GDM1 (cell line): Measurements from ENCODE around the gene PIP4K2A.

ENCODE experiments used
- DNase-seq: peaks from one replicate; lab custom pipeline; 2025; lab: John Stamatoyannopoulos, UW

PIP4K2A gene

DNA sequence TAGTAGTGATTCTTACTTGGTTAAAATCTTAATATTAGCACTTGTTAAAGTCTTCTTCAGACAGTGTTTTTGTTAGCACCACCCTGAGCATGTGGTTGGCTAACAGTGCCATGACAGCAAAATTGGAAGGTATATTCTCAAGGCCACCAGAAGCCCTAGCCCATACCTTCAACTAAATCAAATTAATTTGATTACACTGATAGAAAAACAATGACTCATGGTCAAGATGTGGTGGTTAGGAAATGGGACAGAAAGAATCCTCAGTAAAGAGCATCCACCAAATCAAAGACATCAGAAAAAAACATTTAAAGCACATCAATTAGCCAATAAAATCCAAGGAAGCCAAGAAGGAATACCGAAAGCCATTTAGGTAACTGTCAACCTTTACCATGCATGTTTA, 75.5 kb downstream of the PIP4K2A start:
- no peak for DNase-seq

DNA sequence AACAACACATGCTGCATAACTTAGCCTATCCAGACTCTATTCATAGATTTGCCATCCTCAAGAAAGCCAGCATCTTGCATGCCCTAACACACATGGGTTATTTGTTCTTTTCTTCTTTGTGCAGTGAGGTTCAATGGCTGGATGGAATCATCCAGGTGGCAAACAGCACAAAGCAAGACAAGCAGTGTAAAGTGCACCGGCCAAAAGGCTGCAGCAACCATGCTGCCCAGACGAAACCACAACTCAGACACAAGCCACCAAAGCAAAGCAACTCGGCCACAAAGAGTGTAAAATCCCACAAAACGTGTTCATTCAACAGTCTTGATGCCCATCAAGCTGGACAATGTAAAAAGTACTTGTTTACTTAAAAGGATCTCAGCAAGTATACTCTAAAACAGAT, 76.9 kb downstream of the PIP4K2A start:
- DNase-seq = no peak

DNA sequence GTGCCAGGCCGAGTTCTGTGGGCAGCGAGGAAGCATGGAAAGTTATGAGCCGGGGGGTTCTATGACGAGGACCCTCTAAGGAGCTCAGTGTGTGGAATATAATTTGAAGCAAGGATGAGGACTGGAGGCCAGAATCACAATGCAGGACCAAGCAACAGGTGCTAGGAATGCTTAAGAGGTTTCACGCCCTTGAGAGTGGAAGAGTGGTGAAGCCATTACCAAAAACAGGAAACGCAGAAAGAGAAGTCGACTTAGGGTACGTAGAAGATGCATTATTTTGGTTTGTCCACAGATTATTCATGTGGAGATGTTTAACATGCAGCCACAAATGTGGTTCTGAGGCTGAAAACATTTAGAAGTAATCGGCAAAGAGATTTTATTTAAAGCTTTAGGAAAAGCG, 78.7 kb downstream of the PIP4K2A start:
- DNase-seq = no peak

DNA sequence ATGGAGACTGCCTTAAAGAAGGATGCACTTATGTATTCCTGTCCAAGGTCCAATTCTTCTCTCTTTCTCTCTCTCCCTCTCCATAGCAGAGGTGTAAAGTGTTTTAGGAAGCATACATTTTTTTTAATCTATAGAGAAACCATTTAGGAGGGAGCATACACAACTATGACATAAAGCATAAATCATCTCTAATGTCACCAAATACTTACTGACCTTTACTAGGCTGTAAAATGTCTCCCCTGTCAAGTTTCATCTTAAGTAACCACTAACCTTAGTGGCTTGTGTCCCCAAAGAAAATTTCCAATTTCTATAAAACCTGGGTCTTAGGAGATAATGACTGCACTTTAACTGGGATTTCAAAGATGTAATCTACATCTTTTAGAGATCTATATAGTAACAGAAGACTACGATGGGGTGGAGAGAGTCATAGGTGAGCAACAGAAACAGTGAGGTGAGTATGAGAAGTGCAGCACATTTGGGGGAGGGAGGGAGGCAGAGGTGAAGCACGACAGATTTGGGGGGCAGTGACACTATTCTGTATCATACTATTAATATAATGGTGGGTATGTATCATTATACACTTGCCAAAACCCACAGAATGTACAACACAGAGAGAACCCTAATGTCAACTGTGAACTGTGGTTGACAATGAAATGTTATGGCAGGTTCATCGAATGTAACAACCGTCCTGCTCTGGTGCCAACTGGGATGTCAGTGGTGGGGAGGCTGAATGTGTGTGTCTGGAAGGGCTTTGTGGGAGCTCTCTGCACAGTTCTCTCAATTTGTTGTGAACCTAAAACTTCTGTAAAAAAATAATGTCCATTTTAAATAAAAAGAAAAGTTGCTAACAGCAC, 79.5 kb downstream of the PIP4K2A start:
- no peak for DNase-seq

DNA sequence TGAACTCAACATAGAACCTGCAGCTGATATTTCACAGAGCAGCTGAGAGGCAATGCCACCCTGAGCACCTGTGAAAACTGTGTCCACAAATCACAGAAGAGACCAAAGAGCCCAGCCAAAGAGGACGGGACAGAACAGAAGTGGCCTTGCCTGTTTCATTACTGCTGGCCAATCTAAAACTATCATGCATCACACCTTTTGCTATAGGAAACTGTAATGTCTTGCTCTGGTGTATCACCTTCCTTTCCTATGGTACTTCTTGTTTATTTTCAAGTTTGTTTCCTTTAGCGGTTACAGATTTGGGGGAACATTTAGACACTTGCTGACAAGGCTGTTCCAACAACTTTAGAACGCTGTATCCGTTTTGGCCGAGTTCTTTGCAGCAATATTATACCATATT, 80.3 kb downstream of the PIP4K2A start:
- DNase-seq = no peak

DNA sequence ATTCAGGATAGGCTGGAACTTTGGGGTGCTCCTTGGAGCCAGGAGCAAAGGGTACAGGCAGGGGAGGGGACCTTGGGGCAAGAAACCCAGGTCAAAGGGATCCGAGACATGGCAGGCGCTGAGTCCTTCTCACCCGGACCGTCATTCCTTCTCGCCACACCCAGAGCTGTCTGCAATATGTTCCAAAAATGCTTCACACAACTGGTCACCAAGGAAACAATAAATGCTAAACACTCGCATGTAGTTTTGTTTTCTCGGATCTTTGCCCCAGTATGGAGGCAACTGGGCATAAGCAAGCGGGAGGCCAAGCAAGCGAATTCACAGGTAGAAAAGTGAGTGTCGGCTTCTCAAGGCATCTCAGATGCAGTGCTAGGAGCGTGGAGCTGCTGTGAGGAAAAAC, 80.8 kb downstream of the PIP4K2A start:
- no peak for DNase-seq

DNA sequence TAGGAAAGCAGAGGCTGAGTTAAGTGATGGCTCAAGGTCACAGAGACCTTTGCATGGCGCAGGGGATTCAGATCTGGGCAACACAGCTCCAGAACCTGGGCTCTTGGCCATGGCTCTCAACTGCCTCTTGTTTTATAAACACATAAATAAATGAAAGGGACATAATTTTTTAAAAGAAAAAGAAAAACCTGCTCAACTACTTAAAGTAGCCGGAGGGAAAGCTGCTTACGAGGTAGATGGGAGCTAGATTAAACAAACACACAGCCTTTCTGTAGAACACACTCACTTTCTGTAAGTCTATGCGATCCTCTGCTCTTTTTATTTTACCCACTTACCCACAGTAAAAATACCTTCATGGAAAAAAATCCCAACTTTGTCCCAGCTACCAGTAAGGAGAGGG, 81.3 kb downstream of the PIP4K2A start:
- no peak for DNase-seq

DNA sequence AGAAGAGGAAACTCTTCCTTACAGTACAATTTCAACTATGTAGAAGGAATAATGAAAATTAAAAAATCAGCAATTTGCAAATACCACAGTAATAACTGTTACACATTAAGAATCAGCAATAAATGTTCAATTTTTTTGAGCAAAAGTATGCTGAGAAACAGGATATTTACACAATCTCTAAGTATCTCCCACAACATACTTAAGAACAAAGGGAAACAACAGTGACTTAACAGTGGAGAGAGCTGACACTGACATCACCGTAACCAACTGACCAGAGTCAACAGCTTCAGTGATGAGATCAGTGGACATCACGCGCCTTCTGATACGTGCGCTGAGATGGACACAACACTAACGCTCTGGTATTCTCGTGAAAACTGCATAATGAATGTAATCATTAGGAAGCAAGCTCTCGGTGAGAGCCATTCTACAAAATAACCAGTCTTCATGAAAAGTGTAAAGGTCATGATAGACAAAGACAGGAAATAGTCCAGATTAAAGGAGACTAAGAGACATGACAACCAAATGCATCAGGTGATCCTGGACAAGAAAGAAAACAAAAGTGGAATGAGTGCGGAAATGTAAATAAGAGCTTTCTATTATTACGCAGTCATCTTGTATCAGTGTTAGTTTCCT, 82.6 kb downstream of the PIP4K2A start:
- DNase-seq = no peak

DNA sequence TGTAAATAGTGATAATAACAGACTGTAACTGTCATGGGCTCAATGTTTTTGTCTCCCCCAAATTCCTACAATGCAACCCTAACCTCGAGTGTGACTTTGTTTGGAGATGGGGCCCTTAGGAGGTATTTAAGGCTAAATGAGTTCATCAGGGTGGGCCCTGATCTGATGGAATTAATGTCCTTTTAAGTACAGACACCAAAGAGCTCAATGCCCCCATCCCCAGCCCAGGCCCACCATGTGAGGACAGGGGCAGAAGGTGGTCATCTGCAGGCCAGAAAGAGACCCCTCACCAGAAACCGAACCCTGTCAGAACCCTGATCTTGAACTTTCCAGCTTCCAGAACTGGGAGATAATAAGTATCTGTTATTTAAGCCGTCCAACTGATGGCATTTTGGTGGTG, 83.2 kb downstream of the PIP4K2A start:
- DNase-seq = no peak

DNA sequence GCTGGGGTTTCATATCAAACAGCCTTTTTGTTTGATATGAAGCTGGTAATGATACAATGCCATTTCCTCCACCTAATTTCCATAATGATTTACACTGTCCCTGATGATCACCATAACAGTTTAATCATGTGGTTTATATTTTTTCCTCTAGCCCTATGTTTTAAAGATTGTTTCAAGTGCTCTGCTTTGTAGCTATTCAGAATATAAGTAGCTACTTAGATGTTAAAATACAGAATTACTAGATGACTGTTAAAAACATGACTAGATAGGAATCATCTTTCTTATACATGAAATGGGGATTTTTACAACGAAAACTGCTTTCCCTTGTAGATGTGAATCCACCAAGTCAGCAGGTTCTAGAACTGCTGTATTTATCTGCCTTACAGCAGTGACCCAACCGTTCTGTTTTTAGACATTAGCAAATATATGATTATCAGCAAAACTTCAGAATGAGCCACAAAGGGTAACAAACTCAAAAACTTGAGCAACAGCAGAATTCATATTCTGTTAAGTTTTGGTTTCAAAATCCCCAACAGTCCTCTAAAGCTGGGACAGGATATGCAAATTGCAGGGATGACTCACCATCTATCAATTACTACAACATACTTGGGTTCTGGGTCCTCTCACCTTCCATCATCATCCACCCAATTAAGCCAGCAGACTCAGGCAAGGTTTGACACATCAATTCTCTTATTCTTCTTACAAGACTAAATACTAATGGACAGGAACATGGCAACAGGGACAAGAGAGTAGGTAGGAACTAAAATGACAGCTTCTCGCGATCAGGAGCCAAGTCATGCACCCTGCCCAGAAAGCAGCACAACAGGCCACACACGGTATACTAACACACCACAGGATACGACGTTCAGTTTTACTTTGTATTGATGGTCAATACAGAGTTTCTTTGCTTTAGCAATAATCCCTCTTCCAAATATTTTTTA, 83.9 kb downstream of the PIP4K2A start:
- no peak for DNase-seq

DNA sequence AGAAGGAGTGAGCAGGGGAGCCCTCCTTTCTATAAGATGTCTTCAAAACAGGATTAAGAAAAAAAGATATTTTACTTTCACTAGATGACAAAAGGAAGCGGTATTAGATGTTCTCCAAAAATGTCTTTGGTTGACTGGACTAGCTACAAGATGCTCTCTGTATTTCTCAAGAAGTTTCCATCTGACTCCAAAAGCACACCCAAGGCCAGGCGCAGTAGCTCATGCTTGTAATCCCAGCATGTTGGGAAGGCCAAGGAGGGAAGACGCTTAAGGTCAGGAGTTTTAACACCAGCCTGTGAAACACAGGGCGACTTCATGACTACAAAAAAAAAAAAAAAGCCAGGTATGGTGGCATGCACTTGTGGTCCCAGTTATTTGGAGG, 84.5 kb downstream of the PIP4K2A start:
- DNase-seq = no peak

DNA sequence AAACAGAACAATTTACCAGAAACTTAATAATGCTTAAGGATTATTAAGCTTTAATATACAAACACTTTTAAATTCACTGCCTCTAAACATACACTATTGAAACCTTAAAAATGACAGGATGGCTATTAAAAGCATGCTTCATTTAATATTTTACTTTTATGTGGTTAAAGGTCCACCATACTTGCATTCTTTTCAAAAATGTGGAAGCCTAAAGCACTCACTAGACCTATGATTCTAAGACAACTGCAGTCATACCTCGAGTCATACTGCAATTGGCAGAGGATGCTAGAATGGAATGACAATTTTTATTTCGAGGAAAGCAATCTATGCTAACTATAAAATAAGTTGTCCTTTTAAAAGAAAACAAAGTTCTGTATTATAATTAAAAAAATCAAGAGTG, 85.3 kb downstream of the PIP4K2A start:
- no peak for DNase-seq

DNA sequence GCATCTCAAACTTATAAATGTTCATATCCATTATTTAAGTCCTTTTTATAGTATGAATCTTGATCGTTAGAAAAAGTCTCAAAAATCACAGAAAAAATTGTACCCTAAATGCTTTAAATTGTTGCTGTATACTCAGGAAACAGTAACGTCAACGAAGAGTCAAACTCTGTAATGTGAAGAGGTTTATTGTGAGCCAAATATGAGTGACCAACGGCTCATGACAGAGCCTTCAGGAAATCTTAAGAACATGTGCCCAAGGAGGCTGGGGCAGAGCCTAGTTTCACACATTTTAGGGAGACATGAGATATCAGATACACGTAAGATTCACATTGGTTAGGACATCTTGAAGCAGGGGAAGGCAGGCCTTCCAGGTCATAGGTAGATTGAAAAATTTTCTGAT, 86.1 kb downstream of the PIP4K2A start:
- no peak for DNase-seq

DNA sequence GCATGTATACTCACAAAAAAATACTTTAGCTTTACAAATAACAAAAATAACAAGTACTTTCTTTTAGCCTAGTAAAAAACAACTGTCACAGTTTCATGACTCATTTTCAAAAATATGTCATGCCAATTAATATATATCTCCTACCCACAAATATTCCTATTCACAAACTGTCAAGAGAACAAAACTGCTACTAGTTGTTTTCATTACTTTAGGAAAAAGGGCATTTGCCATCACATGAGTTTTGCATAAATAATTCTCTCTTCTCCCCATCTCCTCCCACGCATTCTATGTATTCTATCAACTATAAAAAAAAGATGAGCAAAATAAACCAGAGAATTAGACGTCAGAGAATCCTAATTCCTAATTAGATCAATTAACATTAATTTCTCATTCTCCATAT, 87.6 kb downstream of the PIP4K2A start:
- DNase-seq = no peak

DNA sequence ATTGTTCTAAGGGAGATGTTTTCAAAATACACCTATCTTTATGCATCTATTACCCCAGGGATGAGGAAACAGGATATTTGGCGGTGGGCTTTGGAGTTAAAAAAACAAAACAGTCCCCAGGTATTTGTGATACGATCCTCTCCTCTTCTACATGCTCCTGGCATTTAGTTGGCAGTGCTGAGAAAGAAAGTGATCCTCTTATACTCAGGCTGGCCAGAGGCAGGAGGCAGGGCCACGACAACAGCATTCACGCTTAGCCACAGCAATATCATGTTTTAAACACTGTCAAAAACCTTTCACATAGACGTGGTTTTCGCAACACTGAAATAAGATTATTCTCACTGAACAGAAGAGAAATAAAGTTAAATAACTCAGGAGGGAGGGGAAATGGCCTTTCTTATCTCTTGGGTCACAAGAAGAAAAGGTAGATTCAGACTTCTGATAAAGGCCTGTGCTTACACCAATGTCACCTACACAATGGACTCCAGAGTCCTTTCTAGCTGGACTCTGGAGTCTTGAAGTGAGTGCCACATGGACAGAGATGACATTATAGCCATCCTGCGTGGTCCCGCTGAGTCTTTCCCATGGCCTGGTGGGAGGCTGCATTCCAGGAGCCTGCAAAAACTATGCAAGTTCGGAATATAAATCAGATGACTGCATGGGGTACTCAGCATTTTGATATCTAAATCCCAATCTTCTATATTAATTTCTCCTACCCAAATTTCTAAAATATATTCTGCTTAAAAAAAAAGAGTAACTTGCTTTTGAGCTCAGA, 88.7 kb downstream of the PIP4K2A start:
- DNase-seq = no peak

DNA sequence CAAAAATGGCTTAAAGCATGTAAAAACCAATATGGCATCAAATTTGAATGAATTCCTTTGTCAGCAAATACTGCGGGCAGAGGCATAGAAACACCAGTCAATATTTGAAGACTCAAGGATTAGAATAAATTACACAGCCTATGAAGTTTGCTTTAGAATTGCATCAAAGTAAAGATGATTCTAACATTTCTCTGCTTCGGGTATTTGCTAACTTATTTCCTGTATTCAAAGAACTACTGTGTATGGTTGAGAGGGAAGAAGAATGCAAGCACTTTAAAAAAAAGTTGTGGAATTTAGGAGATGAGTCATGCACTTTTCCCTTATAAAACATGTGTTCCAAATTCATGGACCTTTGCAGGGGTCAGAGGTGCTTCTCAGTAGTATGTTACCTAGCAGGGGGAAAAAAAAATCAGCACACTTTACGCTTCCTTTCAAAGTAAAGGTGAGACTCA, 90.1 kb downstream of the PIP4K2A start:
- DNase-seq = no peak

DNA sequence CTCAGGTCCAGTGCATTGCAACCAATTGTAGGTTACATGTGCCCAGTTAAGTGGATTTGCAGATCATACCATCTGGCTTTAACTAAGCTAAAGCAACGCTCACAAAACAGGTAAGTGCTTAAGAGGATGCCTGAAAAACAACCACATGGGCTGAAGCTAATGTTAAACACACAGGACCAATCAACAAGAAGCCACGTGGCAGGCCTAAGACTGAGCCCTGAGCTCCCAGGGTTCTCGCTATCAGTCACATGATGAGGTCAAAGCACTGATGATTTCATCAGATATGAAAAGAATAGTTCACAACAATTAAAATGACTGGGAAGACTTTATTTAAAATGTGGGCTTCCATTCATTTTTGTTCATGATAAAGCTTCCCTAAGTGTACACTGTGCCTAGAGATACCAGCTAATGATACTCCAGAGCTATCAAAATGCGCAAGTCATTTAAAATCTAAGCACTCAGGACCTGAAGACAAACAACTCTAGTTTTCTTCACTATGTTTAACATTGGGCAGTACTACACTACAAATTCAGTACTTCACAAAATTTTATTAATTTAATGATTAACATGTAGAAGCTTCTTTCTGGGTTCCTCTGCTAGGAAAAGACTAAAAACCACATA, 90.6 kb downstream of the PIP4K2A start:
- DNase-seq = no peak

DNA sequence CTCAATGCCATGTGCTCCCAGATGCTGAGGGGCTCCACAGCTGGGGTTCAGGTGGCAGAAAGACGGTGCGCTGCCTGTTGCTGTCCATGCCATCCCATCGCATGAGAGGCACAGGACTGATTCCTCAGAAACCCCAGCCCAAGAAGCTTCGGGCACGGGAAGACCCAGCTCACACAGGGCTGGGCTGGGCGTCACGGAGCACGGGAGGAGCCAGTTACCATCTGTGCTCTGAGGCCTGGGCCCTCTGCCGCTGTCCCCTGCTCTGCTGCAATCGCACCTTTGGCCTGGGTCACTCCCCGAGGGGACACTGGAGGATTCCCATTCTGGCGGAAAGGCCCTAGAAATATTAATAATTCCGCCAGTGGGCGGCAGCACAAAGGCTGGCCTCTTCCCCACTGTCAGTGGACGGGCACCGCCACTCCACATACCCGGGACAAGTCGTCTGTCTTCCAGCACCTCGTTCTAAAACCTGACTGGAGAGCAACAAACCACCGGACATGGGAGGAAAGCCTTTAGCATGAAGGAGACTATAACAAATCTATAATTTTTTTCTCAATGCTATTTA, 92.1 kb downstream of the PIP4K2A start:
- no peak for DNase-seq

DNA sequence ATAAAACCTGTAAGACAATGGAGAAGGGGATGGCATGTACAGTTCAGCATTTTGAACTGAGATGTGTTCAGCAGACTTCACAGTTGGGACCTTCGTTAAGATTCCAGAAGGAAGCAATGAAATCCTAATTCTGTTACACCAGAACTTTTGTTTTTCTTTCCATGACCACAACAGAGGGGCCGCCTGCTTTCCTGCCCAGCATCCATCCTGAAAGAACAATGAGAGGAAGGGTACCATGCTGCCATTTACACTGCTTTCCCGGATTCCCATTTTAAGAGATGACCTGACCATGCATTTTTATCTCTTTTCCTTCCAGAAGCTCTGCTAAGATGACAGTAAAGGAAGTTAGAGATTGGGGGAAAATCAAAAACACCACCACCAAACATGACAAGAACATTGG, 92.7 kb downstream of the PIP4K2A start:
- no peak for DNase-seq

DNA sequence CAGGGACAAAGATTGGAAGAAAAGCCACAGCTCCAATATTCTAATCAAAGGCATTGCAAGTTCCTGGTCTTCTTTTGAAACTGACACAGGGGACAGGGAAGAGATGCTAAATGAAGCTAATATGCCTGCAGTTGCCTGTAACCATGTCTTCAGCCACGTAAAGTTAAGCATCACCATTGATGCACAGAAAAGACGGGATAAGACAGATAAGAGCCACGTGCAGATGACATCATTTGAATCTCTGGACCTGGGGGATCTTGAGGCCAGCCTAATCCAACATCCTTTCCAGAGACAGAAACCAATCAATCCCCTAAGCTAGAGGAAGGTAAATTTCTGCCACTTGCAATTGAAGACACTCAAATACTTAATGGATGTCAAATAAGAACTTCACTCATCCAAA, 93.4 kb downstream of the PIP4K2A start:
- no peak for DNase-seq
